PC-3 (cell line): ENCODE results near the gene UQCR11.

ENCODE experiments used
- EZH2 ChIP-seq: fragments of 300-600 bp; sonication (generic); IDR thresholded peaks from one replicate; pipeline ENCODE4 v1.6.1; 2017; ENCODE audit warnings: antibody characterized with exemption, mild to moderate bottlenecking, low read length; ENCODE audit not compliant: unreplicated experiment
- EZH2phosphoT487 ChIP-seq: fragments of 300-600 bp; sonication (generic); IDR thresholded peaks from 2 replicates; pipeline ENCODE4 v1.6.1; 2018; ENCODE audit warnings: mild to moderate bottlenecking, antibody characterized with exemption, low read length, borderline replicate concordance
- TF ChIP-seq, protein P1 (sequence below): fragments of 300-600 bp; sonication (generic); conservative IDR thresholded peaks from 2 replicates; pipeline ENCODE4 v1.5.1; 2017; ENCODE audit warnings: antibody characterized with exemption, low read depth, mild to moderate bottlenecking, low read length

DNA sequence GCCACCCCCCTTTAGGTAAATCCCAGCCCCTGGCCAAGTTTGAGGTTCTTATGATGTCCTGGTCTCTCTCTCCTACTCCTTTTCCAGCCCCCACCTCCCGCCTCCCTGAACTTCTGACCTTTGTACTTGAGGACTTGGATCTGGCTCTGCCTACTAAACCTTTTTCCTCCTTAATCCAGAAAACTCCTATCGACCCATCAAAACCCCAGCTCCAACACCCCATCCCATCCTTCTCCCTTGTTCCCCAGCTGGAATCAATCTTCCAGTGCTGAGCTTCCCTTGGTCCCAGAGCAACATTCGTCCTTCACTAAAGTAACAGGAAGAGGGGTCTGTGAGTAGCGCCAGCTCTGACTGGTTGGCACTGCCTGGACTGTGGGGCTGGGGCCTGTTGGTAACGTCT lies 17.3 kb upstream of the UQCR11 start:
- TF ChIP-seq, protein P1, sequence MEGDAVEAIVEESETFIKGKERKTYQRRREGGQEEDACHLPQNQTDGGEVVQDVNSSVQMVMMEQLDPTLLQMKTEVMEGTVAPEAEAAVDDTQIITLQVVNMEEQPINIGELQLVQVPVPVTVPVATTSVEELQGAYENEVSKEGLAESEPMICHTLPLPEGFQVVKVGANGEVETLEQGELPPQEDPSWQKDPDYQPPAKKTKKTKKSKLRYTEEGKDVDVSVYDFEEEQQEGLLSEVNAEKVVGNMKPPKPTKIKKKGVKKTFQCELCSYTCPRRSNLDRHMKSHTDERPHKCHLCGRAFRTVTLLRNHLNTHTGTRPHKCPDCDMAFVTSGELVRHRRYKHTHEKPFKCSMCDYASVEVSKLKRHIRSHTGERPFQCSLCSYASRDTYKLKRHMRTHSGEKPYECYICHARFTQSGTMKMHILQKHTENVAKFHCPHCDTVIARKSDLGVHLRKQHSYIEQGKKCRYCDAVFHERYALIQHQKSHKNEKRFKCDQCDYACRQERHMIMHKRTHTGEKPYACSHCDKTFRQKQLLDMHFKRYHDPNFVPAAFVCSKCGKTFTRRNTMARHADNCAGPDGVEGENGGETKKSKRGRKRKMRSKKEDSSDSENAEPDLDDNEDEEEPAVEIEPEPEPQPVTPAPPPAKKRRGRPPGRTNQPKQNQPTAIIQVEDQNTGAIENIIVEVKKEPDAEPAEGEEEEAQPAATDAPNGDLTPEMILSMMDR = no peak
- TF ChIP-seq EZH2 (no peak), EZH2phosphoT487 (no peak)
